Neural progenitor cell (in vitro differentiated cells): Measurements from ENCODE around the gene CEBPB. TPM values are rescaled to one million over a fixed set of nuclear protein-coding genes. Genes with fewer than 3 reads are reported as not detected.

Experiments used
- DNase-seq: peaks from one replicate; pipeline ENCODE4 v3.0.0-alpha.2; 2016; ENCODE audit warnings: low spot score
- H2AFZ ChIP-seq: fragments of 200-600 bp; sonication (generic); replicated peaks from 2 replicates; pipeline ENCODE4 v1.6.1; 2016; ENCODE audit warnings: antibody characterized with exemption
- H3F3A ChIP-seq: fragments of 200-600 bp; sonication (generic); 2 replicates; pipeline ENCODE4 v1.6.1; 2016; ENCODE audit warnings: antibody characterized with exemption, low read depth
- H3K27ac ChIP-seq: fragments of 200-600 bp; sonication (generic); 2 replicates; pipeline ENCODE4 v1.5.1; 2016; ENCODE audit warnings: mild to moderate bottlenecking
- H3K27me3 ChIP-seq: fragments of 200-600 bp; sonication (generic); 2 replicates; pipeline ENCODE4 v1.6.1; 2016; ENCODE audit warnings: mild to moderate bottlenecking, moderate library complexity
- H3K36me3 ChIP-seq: fragments of 200-600 bp; sonication (generic); 2 replicates; pipeline ENCODE4 v1.5.1; 2016
- H3K4me1 ChIP-seq: fragments of 200-600 bp; sonication (generic); 2 replicates; pipeline ENCODE4 v1.6.1; 2016; ENCODE audit warnings: mixed run types
- H3K4me2 ChIP-seq: fragments of 200-600 bp; sonication (generic); 2 replicates; pipeline ENCODE4 v1.6.1; 2016
- H3K4me3 ChIP-seq: fragments of 200-600 bp; sonication (generic); 2 replicates; pipeline ENCODE4 v1.5.1; 2016
- H3K79me2 ChIP-seq: fragments of 200-600 bp; sonication (generic); 2 replicates; pipeline ENCODE4 v1.6.1; 2016; ENCODE audit warnings: low read depth
- H3K9ac ChIP-seq: fragments of 200-600 bp; sonication (generic); 2 replicates; pipeline ENCODE4 v1.6.1; 2016
- H3K9me3 ChIP-seq: fragments of 200-600 bp; sonication (generic); 2 replicates; pipeline ENCODE4 v1.5.1; 2016; ENCODE audit warnings: low read depth
- H4K20me1 ChIP-seq: fragments of 200-600 bp; sonication (generic); 2 replicates; pipeline ENCODE4 v1.6.1; 2016; ENCODE audit warnings: low read depth
- H3K27ac Mint-ChIP-seq: 3 replicates; pipeline ENCODE4 v1.8.0; 2021; ENCODE audit warnings: mixed read lengths
- H3K27me3 Mint-ChIP-seq: 2 replicates; pipeline ENCODE4 v1.8.0; 2022; ENCODE audit warnings: low read depth, mild to moderate bottlenecking, inconsistent platforms, moderate library complexity, mixed read lengths; ENCODE audit not compliant: insufficient read depth
- H3K36me3 Mint-ChIP-seq: 3 replicates; pipeline ENCODE4 v1.8.0; 2021; ENCODE audit warnings: mixed read lengths
- H3K4me1 Mint-ChIP-seq: 3 replicates; pipeline ENCODE4 v1.8.0; 2021; ENCODE audit warnings: mixed read lengths
- H3K4me3 Mint-ChIP-seq: 3 replicates; pipeline ENCODE4 v1.8.0; 2021; ENCODE audit warnings: mild to moderate bottlenecking, moderate library complexity, mixed read lengths
- H3K9me3 Mint-ChIP-seq: 3 replicates; pipeline ENCODE4 v1.8.0; 2020; ENCODE audit warnings: mixed read lengths
- CTCF ChIP-seq: fragments of 200-600 bp; sonication (generic); IDR thresholded peaks from 2 replicates; pipeline ENCODE4 v1.5.1; 2017; ENCODE audit warnings: antibody characterized with exemption, mild to moderate bottlenecking
- EZH2 ChIP-seq: fragments of 200-600 bp; sonication (generic); IDR thresholded peaks from 2 replicates; pipeline ENCODE4 v1.6.1; 2017; ENCODE audit warnings: antibody characterized with exemption, mild to moderate bottlenecking, moderate library complexity
- EZH2phosphoT487 ChIP-seq: fragments of 200-600 bp; sonication (generic); IDR thresholded peaks from 2 replicates; pipeline ENCODE4 v1.6.1; 2017; ENCODE audit warnings: antibody characterized with exemption
- total RNA-seq: library from RNA; depleted of rRNA; stranded (reverse); fragments of >200 nt; gene quantifications from 2 replicates; pipeline ENCODE4 v1.2.3, GENCODE V29; 2015; ENCODE audit warnings: low replicate concordance

Gene CEBPB
- total RNA-seq, 1 donor from 2014 or later, result 1.8 TPM

GRCh38 chr20:50230871-50231560 is 40.4 kb downstream of the CEBPB start:
- Mint-ChIP-seq H3K4me1 (peaks cover 2% of the 10 kb centered on the region), H3K27ac (no peak overlapping the region), H3K9me3 (no peaks in the 10 kb centered on the region), H3K27me3 (peaks cover 6% of the 10 kb centered on the region), H3K36me3 (no peaks in the 10 kb centered on the region), H3K4me3 (no peak overlapping the region)
- no peaks in the 10 kb centered on the region for H3K27me3 ChIP-seq
- H3K4me1 ChIP-seq, result no peaks in the 10 kb centered on the region
- no peaks in the 10 kb centered on the region for H3K9me3 ChIP-seq
- H3K9ac ChIP-seq, result no peak overlapping the region
- no peak overlapping the region for H3K4me2 ChIP-seq
- no peak overlapping the region for H3K4me3 ChIP-seq
- no peaks in the 10 kb centered on the region for H3K36me3 ChIP-seq
- H3F3A ChIP-seq, result no peaks in the 10 kb centered on the region
- no peaks in the 10 kb centered on the region for H4K20me1 ChIP-seq
- H3K79me2 ChIP-seq, result no peaks in the 10 kb centered on the region
- no peak overlapping the region for H2AFZ ChIP-seq
- DNase-seq, result no peak
- TF ChIP-seq EZH2phosphoT487, result no peak
- TF ChIP-seq CTCF, result no peak
- no peak for TF ChIP-seq EZH2
- no peak overlapping the region for H3K27ac ChIP-seq

- no peak overlapping the region for H3K4me3 ChIP-seq
- H3K9me3 ChIP-seq, result no peaks in the 10 kb centered on the region
- no peak overlapping the region for H3K9ac ChIP-seq
- H3K27ac Mint-ChIP-seq, result no peak overlapping the region
- no peaks in the 10 kb centered on the region for H3K9me3 Mint-ChIP-seq
- no peak overlapping the region for H3K27ac ChIP-seq
- H3K27me3 Mint-ChIP-seq, result peaks cover 6% of the 10 kb centered on the region
- no peaks in the 10 kb centered on the region for H3K36me3 Mint-ChIP-seq
- H2AFZ ChIP-seq, result no peak overlapping the region
- H3K79me2 ChIP-seq, result no peaks in the 10 kb centered on the region
- no peak overlapping the region for H3K4me2 ChIP-seq
- H3K4me3 Mint-ChIP-seq, result no peak overlapping the region
- H3K4me1 ChIP-seq, result no peaks in the 10 kb centered on the region
- TF ChIP-seq CTCF (no peak), EZH2 (no peak), EZH2phosphoT487 (no peak)
- H3F3A ChIP-seq, result no peaks in the 10 kb centered on the region
- no peak for DNase-seq
- H4K20me1 ChIP-seq, result no peaks in the 10 kb centered on the region
- H3K36me3 ChIP-seq, result no peaks in the 10 kb centered on the region
- H3K4me1 Mint-ChIP-seq, result no peaks in the 10 kb centered on the region
- H3K27me3 ChIP-seq, result no peaks in the 10 kb centered on the region
These were observed 41.2 kb downstream of the CEBPB start for GRCh38 chr20:50231854-50232253.

- Histone ChIP-seq H3K79me2 (no peaks in the 10 kb centered on the region), H3F3A (no peaks in the 10 kb centered on the region), H3K27ac (no peak overlapping the region), H3K9me3 (no peaks in the 10 kb centered on the region), H3K36me3 (no peaks in the 10 kb centered on the region), H3K4me2 (no peak overlapping the region), H3K4me1 (no peaks in the 10 kb centered on the region), H3K4me3 (no peak overlapping the region), H3K9ac (no peak overlapping the region), H2AFZ (no peak overlapping the region), H3K27me3 (no peaks in the 10 kb centered on the region), H4K20me1 (no peaks in the 10 kb centered on the region)
- Mint-ChIP-seq H3K27me3 (peaks cover 8% of the 10 kb centered on the region), H3K9me3 (no peaks in the 10 kb centered on the region), H3K4me1 (no peaks in the 10 kb centered on the region), H3K36me3 (no peaks in the 10 kb centered on the region), H3K27ac (no peak overlapping the region), H3K4me3 (no peak overlapping the region)
- TF ChIP-seq EZH2phosphoT487 (no peak), EZH2 (no peak), CTCF (no peak)
- no peak for DNase-seq
These were observed 42.2 kb downstream of the CEBPB start for GRCh38 chr20:50232651-50233324.
